H1 (cell line): Measurements from ENCODE around the gene MRPS14. TPM values are rescaled to one million over a fixed set of nuclear protein-coding genes. Genes with fewer than 3 reads are reported as not detected.

Experiments
- CHD1 ChIP-seq: IDR thresholded peaks from 2 replicates; pipeline ENCODE4 v1.6.1; 2012; ENCODE audit warnings: low read depth, low read length, improper control_type of control experiment
- EGR1 ChIP-seq: IDR thresholded peaks from 2 replicates; pipeline ENCODE4 v1.6.1; 2011; ENCODE audit warnings: low read depth, low read length, borderline replicate concordance
- MAFK ChIP-seq: IDR thresholded peaks from 2 replicates; pipeline ENCODE4 v1.6.1; 2012; ENCODE audit warnings: low read depth, mild to moderate bottlenecking, improper control_type of control experiment, low read length
- NANOG ChIP-seq: IDR thresholded peaks from 2 replicates; pipeline ENCODE4 v1.6.1; 2011; ENCODE audit warnings: low read length, low read depth, mild to moderate bottlenecking, inconsistent platforms; ENCODE audit not compliant: insufficient read depth, poor library complexity, severe bottlenecking
- SAP30 ChIP-seq: fragments of 300-600 bp; sonication (generic); IDR thresholded peaks from 2 replicates; pipeline ENCODE4 v1.7.1; 2012; ENCODE audit warnings: low read length, moderate library complexity, mild to moderate bottlenecking, inconsistent platforms; ENCODE audit not compliant: insufficient read depth, insufficient replicate concordance
- SIRT6 ChIP-seq: IDR thresholded peaks from one replicate; pipeline ENCODE4 v1.7.1; 2012; ENCODE audit warnings: low read length, inconsistent platforms
- TEAD4 ChIP-seq: IDR thresholded peaks from 2 replicates; pipeline ENCODE4 v1.6.1; 2012; ENCODE audit warnings: low read depth, low read length, inconsistent platforms, mixed read lengths
- polyA plus RNA-seq, 7 experiments: library from polyadenylated mRNA; depleted of rRNA in 3 of 7; stranded (reverse) in 5 of 7; unstranded in 2 of 7; fragments of >200 nt in 5 of 7; fragments of 200-250 nt in 2 of 7; gene quantifications; 1 replicate in 5 of 7; 2 replicates in 1 of 7; 4 replicates in 1 of 7; pipeline versions ENCODE4 v1.2.1 to v1.2.3, GENCODE V29; 2011 to 2013; ENCODE audit warnings: missing spikeins in 2 of 7, mixed read lengths in 2 of 7
- total RNA-seq: library from RNA; stranded (reverse); fragmentation: NEBNext Ultra II Directional; extraction: Animal tissue kit (Norgen Biotek cat#: 25700); gene quantifications from 2 replicates; pipeline ENCODE4 v1.2.1, GENCODE V29; 2021
- TF ChIP-seq, protein P1 (sequence below): fragments of 300-600 bp; sonication (generic); IDR thresholded peaks from 2 replicates; pipeline ENCODE4 v1.7.1; 2012; ENCODE audit warnings: low read length, moderate library complexity, mild to moderate bottlenecking, inconsistent platforms; ENCODE audit not compliant: insufficient replicate concordance
- TF ChIP-seq, protein P2 (sequence below): IDR thresholded peaks from 2 replicates; pipeline ENCODE4 v1.6.1; 2011; ENCODE audit warnings: low read length, improper control_type of control experiment

The MRPS14 gene
- total and polyA plus RNA-seq, 2 of the 8 experiments (the other 6 are each of a cell fraction or from before 2014, with no cell fraction given) = 27.5 to 38.7 TPM

DNA sequence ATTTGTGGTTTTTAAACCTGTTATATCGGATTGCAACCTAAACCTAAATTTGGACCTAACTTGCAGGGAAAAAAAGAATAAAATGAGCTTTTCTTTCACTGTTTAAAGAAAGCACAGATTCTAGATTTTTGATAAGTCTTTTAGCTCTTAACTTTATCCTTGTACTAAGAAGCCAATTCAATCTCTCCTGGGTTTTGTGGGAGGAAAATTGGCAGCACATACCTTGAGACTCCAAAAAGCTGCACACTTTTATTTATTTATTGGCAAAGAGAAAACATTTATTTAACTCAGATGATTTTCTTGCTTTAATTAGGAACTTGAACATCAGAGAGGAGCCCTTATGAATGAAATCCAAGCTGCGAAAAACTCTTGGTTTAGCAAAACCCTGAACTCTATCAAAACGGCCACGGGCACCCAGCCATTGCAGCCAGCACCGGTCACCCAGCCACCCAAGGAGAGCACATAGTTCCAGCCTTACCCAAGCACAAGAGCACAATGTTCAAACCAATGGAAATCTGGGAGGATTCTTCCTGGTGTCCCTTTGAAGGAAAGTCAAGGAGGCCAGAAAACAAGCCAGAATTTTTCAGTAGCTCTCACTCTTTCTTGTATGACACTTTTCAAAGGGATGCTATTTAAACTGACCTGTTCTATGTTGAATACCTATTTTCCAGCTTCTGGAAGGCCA, 33.5 kb downstream of the MRPS14 start (continued):
- TF ChIP-seq, protein P1, sequence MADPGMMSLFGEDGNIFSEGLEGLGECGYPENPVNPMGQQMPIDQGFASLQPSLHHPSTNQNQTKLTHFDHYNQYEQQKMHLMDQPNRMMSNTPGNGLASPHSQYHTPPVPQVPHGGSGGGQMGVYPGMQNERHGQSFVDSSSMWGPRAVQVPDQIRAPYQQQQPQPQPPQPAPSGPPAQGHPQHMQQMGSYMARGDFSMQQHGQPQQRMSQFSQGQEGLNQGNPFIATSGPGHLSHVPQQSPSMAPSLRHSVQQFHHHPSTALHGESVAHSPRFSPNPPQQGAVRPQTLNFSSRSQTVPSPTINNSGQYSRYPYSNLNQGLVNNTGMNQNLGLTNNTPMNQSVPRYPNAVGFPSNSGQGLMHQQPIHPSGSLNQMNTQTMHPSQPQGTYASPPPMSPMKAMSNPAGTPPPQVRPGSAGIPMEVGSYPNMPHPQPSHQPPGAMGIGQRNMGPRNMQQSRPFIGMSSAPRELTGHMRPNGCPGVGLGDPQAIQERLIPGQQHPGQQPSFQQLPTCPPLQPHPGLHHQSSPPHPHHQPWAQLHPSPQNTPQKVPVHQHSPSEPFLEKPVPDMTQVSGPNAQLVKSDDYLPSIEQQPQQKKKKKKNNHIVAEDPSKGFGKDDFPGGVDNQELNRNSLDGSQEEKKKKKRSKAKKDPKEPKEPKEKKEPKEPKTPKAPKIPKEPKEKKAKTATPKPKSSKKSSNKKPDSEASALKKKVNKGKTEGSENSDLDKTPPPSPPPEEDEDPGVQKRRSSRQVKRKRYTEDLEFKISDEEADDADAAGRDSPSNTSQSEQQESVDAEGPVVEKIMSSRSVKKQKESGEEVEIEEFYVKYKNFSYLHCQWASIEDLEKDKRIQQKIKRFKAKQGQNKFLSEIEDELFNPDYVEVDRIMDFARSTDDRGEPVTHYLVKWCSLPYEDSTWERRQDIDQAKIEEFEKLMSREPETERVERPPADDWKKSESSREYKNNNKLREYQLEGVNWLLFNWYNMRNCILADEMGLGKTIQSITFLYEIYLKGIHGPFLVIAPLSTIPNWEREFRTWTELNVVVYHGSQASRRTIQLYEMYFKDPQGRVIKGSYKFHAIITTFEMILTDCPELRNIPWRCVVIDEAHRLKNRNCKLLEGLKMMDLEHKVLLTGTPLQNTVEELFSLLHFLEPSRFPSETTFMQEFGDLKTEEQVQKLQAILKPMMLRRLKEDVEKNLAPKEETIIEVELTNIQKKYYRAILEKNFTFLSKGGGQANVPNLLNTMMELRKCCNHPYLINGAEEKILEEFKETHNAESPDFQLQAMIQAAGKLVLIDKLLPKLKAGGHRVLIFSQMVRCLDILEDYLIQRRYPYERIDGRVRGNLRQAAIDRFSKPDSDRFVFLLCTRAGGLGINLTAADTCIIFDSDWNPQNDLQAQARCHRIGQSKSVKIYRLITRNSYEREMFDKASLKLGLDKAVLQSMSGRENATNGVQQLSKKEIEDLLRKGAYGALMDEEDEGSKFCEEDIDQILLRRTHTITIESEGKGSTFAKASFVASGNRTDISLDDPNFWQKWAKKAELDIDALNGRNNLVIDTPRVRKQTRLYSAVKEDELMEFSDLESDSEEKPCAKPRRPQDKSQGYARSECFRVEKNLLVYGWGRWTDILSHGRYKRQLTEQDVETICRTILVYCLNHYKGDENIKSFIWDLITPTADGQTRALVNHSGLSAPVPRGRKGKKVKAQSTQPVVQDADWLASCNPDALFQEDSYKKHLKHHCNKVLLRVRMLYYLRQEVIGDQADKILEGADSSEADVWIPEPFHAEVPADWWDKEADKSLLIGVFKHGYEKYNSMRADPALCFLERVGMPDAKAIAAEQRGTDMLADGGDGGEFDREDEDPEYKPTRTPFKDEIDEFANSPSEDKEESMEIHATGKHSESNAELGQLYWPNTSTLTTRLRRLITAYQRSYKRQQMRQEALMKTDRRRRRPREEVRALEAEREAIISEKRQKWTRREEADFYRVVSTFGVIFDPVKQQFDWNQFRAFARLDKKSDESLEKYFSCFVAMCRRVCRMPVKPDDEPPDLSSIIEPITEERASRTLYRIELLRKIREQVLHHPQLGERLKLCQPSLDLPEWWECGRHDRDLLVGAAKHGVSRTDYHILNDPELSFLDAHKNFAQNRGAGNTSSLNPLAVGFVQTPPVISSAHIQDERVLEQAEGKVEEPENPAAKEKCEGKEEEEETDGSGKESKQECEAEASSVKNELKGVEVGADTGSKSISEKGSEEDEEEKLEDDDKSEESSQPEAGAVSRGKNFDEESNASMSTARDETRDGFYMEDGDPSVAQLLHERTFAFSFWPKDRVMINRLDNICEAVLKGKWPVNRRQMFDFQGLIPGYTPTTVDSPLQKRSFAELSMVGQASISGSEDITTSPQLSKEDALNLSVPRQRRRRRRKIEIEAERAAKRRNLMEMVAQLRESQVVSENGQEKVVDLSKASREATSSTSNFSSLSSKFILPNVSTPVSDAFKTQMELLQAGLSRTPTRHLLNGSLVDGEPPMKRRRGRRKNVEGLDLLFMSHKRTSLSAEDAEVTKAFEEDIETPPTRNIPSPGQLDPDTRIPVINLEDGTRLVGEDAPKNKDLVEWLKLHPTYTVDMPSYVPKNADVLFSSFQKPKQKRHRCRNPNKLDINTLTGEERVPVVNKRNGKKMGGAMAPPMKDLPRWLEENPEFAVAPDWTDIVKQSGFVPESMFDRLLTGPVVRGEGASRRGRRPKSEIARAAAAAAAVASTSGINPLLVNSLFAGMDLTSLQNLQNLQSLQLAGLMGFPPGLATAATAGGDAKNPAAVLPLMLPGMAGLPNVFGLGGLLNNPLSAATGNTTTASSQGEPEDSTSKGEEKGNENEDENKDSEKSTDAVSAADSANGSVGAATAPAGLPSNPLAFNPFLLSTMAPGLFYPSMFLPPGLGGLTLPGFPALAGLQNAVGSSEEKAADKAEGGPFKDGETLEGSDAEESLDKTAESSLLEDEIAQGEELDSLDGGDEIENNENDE = no peak
- TF ChIP-seq MAFK (no peak), NANOG (no peak), SAP30 (no peak), SIRT6 (no peak), EGR1 (no peak), TEAD4 (no peak), CHD1 (no peak)
- TF ChIP-seq, protein P2, sequence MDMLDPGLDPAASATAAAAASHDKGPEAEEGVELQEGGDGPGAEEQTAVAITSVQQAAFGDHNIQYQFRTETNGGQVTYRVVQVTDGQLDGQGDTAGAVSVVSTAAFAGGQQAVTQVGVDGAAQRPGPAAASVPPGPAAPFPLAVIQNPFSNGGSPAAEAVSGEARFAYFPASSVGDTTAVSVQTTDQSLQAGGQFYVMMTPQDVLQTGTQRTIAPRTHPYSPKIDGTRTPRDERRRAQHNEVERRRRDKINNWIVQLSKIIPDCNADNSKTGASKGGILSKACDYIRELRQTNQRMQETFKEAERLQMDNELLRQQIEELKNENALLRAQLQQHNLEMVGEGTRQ = no peak
